Caco-2 (cell line): ENCODE results near the gene FAAP24. TPM values are rescaled to one million over a fixed set of nuclear protein-coding genes. Genes with fewer than 3 reads are reported as not detected.
"Not testable (repeated sequence)": the region's sequence is repeated elsewhere in the genome, so short reads cannot be mapped to it uniquely, and the experiment has no call there.

Experiments used
- BruUV-seq: library from RNA; stranded (reverse); fragments of 400-500 nt; replicated peaks from 2 replicates; lab custom pipeline; 2021; lab: Mats Ljungman, UMichigan
- CTCF ChIA-PET: fragments of 300-600 bp; sonication (Branson Sonifier 250); formaldehyde crosslinking; loops from one replicate; lab custom pipeline; 2022; ENCODE audit warnings: antibody characterized with exemption; lab: Charles Lee
- POLR2A ChIA-PET: fragments of 300-600 bp; sonication (Branson Sonifier 250); formaldehyde crosslinking; loops from one replicate; lab custom pipeline; 2022; ENCODE audit warnings: antibody characterized with exemption; lab: Charles Lee
- DNase-seq, 2 experiments: peaks; one replicate each; pipeline versions ENCODE4 v3.0.0 to v3.0.0-alpha.2; 2020 to 2022
- H3K27me3 ChIP-seq: replicated peaks from 2 replicates; pipeline ENCODE4 v1.6.0; 2011; ENCODE audit warnings: low read length; ENCODE audit not compliant: control insufficient read depth, insufficient read depth
- H3K36me3 ChIP-seq: 2 replicates; pipeline ENCODE4 v1.5.1; 2011; ENCODE audit warnings: low read length; ENCODE audit not compliant: control insufficient read depth, insufficient read depth
- H3K4me1 ChIP-seq: fragments of 250-450 bp; sonication (Bioruptor Pico); 2 replicates; pipeline ENCODE4 v1.5.1; 2020; ENCODE audit warnings: mild to moderate bottlenecking
- H3K4me3 ChIP-seq: 2 replicates; pipeline ENCODE4 v1.5.1; 2011; ENCODE audit warnings: low read depth, mild to moderate bottlenecking, control low read depth, low read length
- H3K9me3 ChIP-seq: fragments of 250-450 bp; sonication (Bioruptor Pico); 2 replicates; pipeline ENCODE4 v1.5.1; 2020; ENCODE audit warnings: mild to moderate bottlenecking, moderate library complexity
- H3K27ac Mint-ChIP-seq: one replicate; pipeline ENCODE4 v1.8.0; 2022; ENCODE audit warnings: mixed read lengths; ENCODE audit not compliant: unreplicated experiment
- H3K27me3 Mint-ChIP-seq: one replicate; pipeline ENCODE4 v1.8.0; 2022; ENCODE audit warnings: mixed read lengths; ENCODE audit not compliant: insufficient read depth, unreplicated experiment
- H3K36me3 Mint-ChIP-seq: one replicate; pipeline ENCODE4 v1.8.0; 2022; ENCODE audit warnings: mild to moderate bottlenecking, mixed read lengths; ENCODE audit not compliant: insufficient read depth, unreplicated experiment
- H3K4me1 Mint-ChIP-seq: one replicate; pipeline ENCODE4 v1.8.0; 2022; ENCODE audit warnings: low read depth, mixed read lengths; ENCODE audit not compliant: unreplicated experiment
- H3K4me3 Mint-ChIP-seq: one replicate; pipeline ENCODE4 v1.8.0; 2022; ENCODE audit warnings: mild to moderate bottlenecking, moderate library complexity, mixed read lengths; ENCODE audit not compliant: unreplicated experiment
- H3K9me3 Mint-ChIP-seq: one replicate; pipeline ENCODE4 v1.8.0; 2022; ENCODE audit warnings: mixed read lengths; ENCODE audit not compliant: unreplicated experiment
- CTCF ChIP-seq, 2 experiments: fragments of 200-600 bp in 1 of 2; IDR thresholded peaks; 1 replicate in 1 of 2; 2 replicates in 1 of 2; pipeline versions ENCODE4 v1.5.1 to v1.8.0; 2011 to 2022; ENCODE audit warnings: antibody characterized with exemption in 1 of 2, control low read depth in 1 of 2, inconsistent platforms in 1 of 2, low read depth in 1 of 2, low read length in 1 of 2, mild to moderate bottlenecking in 1 of 2, moderate library complexity in 1 of 2; ENCODE audit not compliant: insufficient read depth in 1 of 2, severe bottlenecking in 1 of 2, unreplicated experiment in 1 of 2
- intact Hi-C: fragments of 100-400 bp; cut with micrococcal nuclease; formaldehyde crosslinking; loops from one replicate; pipeline ENCODE4 v1.10.0; 2022; ENCODE audit not compliant: unreplicated experiment
- total RNA-seq: library from RNA; stranded (reverse); gene quantifications from 2 replicates; pipeline ENCODE4 v1.2.3, GENCODE V29; 2022

FAAP24 gene
- total RNA-seq, 1 experiment from 2014 or later = 9.6 TPM

- Mint-ChIP-seq H3K36me3 (peaks cover 87% of the 10 kb centered on the region), H3K27ac (no peak overlapping the region), H3K27me3 (no peaks in the 10 kb centered on the region), H3K9me3 (no peaks in the 10 kb centered on the region), H3K4me1 (no peaks in the 10 kb centered on the region), H3K4me3 (no peak overlapping the region)
- no peaks in the 10 kb centered on the region for H3K4me1 ChIP-seq
- no peak overlapping the region for H3K4me3 ChIP-seq
- TF ChIP-seq CTCF (IDR thresholded peaks at IDR 0.05; ENCODE audit: insufficient read depth in 1 of 2, low read depth in 1 of 2, low read length in 1 of 2, severe bottlenecking in 1 of 2, unreplicated experiment in 1 of 2) = no peak
- DNase-seq = no peak
- H3K27me3 ChIP-seq = no peaks in the 10 kb centered on the region
- ChIA-PET POLR2A (no interaction called here), CTCF (no interaction called here)
- H3K36me3 ChIP-seq = peaks cover 2% of the 10 kb centered on the region; the same call in 1 of the 2 replicates
- BruUV-seq = no TSS peak
- intact Hi-C loops = no loop called here
- no peaks in the 10 kb centered on the region for H3K9me3 ChIP-seq
Observed at GRCh38 chr19:32977280-32977679, 5.2 kb downstream of the FAAP24 start.

DNA sequence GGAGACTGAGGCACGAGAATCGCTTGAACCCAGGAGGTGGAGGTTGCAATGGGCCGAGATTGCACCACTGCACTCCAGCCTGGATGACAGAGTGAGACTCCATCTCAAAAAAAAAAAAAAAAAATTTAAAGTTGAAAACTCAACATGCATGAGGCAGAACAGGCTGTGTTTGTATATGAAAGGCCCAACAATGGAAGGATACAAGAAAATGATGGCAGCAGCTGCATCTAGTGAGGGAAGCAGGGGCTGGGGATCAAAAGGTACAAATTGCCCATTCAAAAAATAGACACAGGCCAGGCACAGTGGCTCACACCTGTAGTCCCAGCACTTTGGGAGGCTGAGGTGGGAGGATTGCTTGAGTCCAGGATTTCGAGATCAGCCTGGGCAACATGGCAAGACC, 5.8 kb downstream of the FAAP24 start:
- H3K4me1 ChIP-seq, H3K27me3 Mint-ChIP-seq, H3K27me3 ChIP-seq, H3K4me1 Mint-ChIP-seq, H3K4me3 ChIP-seq, H3K27ac Mint-ChIP-seq, DNase-seq, BruUV-seq, H3K9me3 Mint-ChIP-seq, intact Hi-C loops, POLR2A ChIA-PET, CTCF ChIA-PET, H3K4me3 Mint-ChIP-seq, H3K9me3 ChIP-seq, H3K36me3 ChIP-seq: not testable (repeated sequence)
- peaks cover 87% of the 10 kb centered on the region for H3K36me3 Mint-ChIP-seq

GRCh38 chr19:32979807-32980206, 7.8 kb downstream of the FAAP24 start:
- H3K27ac Mint-ChIP-seq, H3K4me1 Mint-ChIP-seq, H3K4me3 Mint-ChIP-seq, DNase-seq, H3K27me3 Mint-ChIP-seq, intact Hi-C loops, H3K27me3 ChIP-seq, H3K4me3 ChIP-seq, H3K9me3 ChIP-seq, H3K36me3 ChIP-seq, BruUV-seq, CTCF ChIA-PET, H3K9me3 Mint-ChIP-seq, POLR2A ChIA-PET, H3K4me1 ChIP-seq: not testable (repeated sequence)
- H3K36me3 Mint-ChIP-seq = peaks cover 81% of the 10 kb centered on the region

- H3K36me3 Mint-ChIP-seq = peaks cover 81% of the 10 kb centered on the region
- H3K4me1 ChIP-seq, CTCF ChIA-PET: not testable (repeated sequence)
Observed at GRCh38 chr19:32982488-32982887, 10.4 kb downstream of the FAAP24 start.

DNA sequence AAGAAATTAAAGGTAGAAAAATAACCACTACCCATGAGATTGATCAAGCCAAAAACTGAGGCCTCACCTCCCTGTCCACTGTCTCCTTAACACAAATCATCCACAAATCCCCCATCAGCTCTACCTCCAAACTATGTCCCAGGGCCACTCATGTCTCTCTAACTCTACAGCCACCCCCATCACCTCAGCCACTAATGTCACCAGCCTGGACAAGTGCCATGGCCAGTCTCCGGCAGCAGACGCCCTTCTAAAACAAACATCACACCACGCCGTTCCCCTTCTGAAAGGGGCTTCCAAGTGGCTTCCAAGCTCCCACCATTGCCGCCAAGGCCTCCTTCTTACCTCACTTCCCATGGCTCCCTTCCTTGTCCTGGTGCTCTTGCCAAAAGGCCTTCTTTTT, 16.2 kb downstream of the FAAP24 start:
- Mint-ChIP-seq H3K36me3 (peaks cover 93% of the 10 kb centered on the region), H3K27ac (peak overlapping the region; percentile 52)
- CTCF ChIA-PET, H3K4me1 Mint-ChIP-seq, H3K27me3 Mint-ChIP-seq, H3K27me3 ChIP-seq, BruUV-seq, H3K4me3 ChIP-seq, H3K9me3 Mint-ChIP-seq, POLR2A ChIA-PET, H3K4me3 Mint-ChIP-seq, H3K36me3 ChIP-seq, H3K9me3 ChIP-seq, intact Hi-C loops, H3K4me1 ChIP-seq, DNase-seq: not testable (repeated sequence)

More at GRCh38 chr19:32982488-32982887, 10.4 kb downstream of the FAAP24 start:
- H3K4me1 Mint-ChIP-seq, H3K36me3 ChIP-seq, H3K4me3 Mint-ChIP-seq, H3K9me3 Mint-ChIP-seq, H3K4me3 ChIP-seq, intact Hi-C loops, POLR2A ChIA-PET, BruUV-seq, H3K9me3 ChIP-seq, DNase-seq, H3K27me3 ChIP-seq, H3K27me3 Mint-ChIP-seq: not testable (repeated sequence)
- peak overlapping the region; percentile 12 for H3K27ac Mint-ChIP-seq
